Measurements from ENCODE around the gene TMIGD3.

The TMIGD3 gene

GRCh38 chr1:111475701-111476100 is 27.7 kb downstream of the TMIGD3 start:
- H2AK5ac ChIP-seq (ENCODE audit: low read length, severe bottlenecking), result no peak overlapping the region
- no peak overlapping the region for H2BK15ac ChIP-seq (ENCODE audit: low read depth, poor library complexity, severe bottlenecking)
- 83% methylated on average over 5 of the region's 5 CpGs for WGBS
- peaks cover 0 to 11% of the 10 kb centered on the region in 2 experiments for H3K36me3 ChIP-seq (ENCODE audit: control insufficient read depth in 1 of 2, insufficient read depth in 2 of 2, low read depth in 1 of 2, low read length in 2 of 2)
- no peak overlapping the region for H2BK12ac ChIP-seq (ENCODE audit: low read length in 2 of 2)
- no peaks in the 10 kb centered on the region for H3K27me3 ChIP-seq (ENCODE audit: control insufficient read depth in 1 of 2, insufficient read depth in 1 of 2, low read length in 2 of 2)
- no peaks in the 10 kb centered on the region for H3K4me1 ChIP-seq (ENCODE audit: control insufficient read depth, insufficient read depth, low read depth, low read length)
- no peak overlapping the region for H2BK120ac ChIP-seq (ENCODE audit: low read depth, low read length)
- H2BK5ac ChIP-seq (ENCODE audit: low read depth, low read length, poor library complexity, severe bottlenecking), result no peak overlapping the region
- DNase-seq, result no peak
- no peak overlapping the region for H2AFZ ChIP-seq (ENCODE audit: low read depth, low read length)
- no peak overlapping the region for H3K18ac ChIP-seq (ENCODE audit: low read depth in 1 of 2, low read length in 2 of 2)
- H3K9ac ChIP-seq (ENCODE audit: low read length), result no peak overlapping the region
- H4K91ac ChIP-seq (ENCODE audit: low read length), result no peak overlapping the region
- no peak overlapping the region for H4K8ac ChIP-seq (ENCODE audit: low read length)
- H3K9me3 ChIP-seq (ENCODE audit: control insufficient read depth, low read length), result no peaks in the 10 kb centered on the region
- no peak overlapping the region for H3K27ac ChIP-seq (ENCODE audit: low read length, poor library complexity, severe bottlenecking)
- H3K23ac ChIP-seq (ENCODE audit: low read length in 2 of 2), result no peak overlapping the region
- H3K4me2 ChIP-seq (ENCODE audit: low read length, poor library complexity, severe bottlenecking), result no peak overlapping the region
- no peak overlapping the region for H3K14ac ChIP-seq (ENCODE audit: low read length in 2 of 2)
- H3K4ac ChIP-seq (ENCODE audit: low read depth in 1 of 2, low read length in 2 of 2), result no peak overlapping the region
- H3K4me3 ChIP-seq (ENCODE audit: insufficient read depth in 1 of 2, low read depth in 1 of 2, low read length in 2 of 2), result no peak overlapping the region
- no peaks in the 10 kb centered on the region for H3K79me1 ChIP-seq (replicated peaks; ENCODE audit: low read length, poor library complexity, severe bottlenecking)

- no peak overlapping the region for H3K4me2 ChIP-seq (ENCODE audit: low read length, poor library complexity, severe bottlenecking)
- H3K4ac ChIP-seq (ENCODE audit: low read depth in 1 of 2, low read length in 2 of 2), result no peak overlapping the region
- no peak overlapping the region for H3K18ac ChIP-seq (ENCODE audit: low read depth in 1 of 2, low read length in 2 of 2)
- H2BK120ac ChIP-seq (ENCODE audit: low read depth, low read length), result no peak overlapping the region
- no peak overlapping the region for H2AK5ac ChIP-seq (ENCODE audit: low read length, severe bottlenecking)
- 96% methylated on average over 3 of the region's 4 CpGs for WGBS
- H3K9ac ChIP-seq (ENCODE audit: low read length), result no peak overlapping the region
- H2BK15ac ChIP-seq (ENCODE audit: low read depth, poor library complexity, severe bottlenecking), result no peak overlapping the region
- H3K23ac ChIP-seq (ENCODE audit: low read length in 2 of 2), result no peak overlapping the region
- no peak overlapping the region for H4K91ac ChIP-seq (ENCODE audit: low read length)
- no peaks in the 10 kb centered on the region for H3K27me3 ChIP-seq (ENCODE audit: control insufficient read depth in 1 of 2, insufficient read depth in 1 of 2, low read length in 2 of 2)
- no peaks in the 10 kb centered on the region for H3K4me1 ChIP-seq (ENCODE audit: control insufficient read depth, insufficient read depth, low read depth, low read length)
- no peak overlapping the region for H4K8ac ChIP-seq (ENCODE audit: low read length)
- no peaks in the 10 kb centered on the region for H3K79me1 ChIP-seq (replicated peaks; ENCODE audit: low read length, poor library complexity, severe bottlenecking)
- no peak for DNase-seq
- no peak overlapping the region for H3K27ac ChIP-seq (ENCODE audit: low read length, poor library complexity, severe bottlenecking)
- no peak overlapping the region for H3K4me3 ChIP-seq (ENCODE audit: insufficient read depth in 1 of 2, low read depth in 1 of 2, low read length in 2 of 2)
- H2BK5ac ChIP-seq (ENCODE audit: low read depth, low read length, poor library complexity, severe bottlenecking), result no peak overlapping the region
- H2AFZ ChIP-seq (ENCODE audit: low read depth, low read length), result no peak overlapping the region
- H2BK12ac ChIP-seq (ENCODE audit: low read length in 2 of 2), result no peak overlapping the region
- H3K9me3 ChIP-seq (ENCODE audit: control insufficient read depth, low read length), result no peaks in the 10 kb centered on the region
- H3K14ac ChIP-seq (ENCODE audit: low read length in 2 of 2), result no peak overlapping the region
- peaks cover 0 to 23% of the 10 kb centered on the region in 2 experiments for H3K36me3 ChIP-seq (ENCODE audit: control insufficient read depth in 1 of 2, insufficient read depth in 2 of 2, low read depth in 1 of 2, low read length in 2 of 2)
Observed at GRCh38 chr1:111474521-111474920, 28.9 kb downstream of the TMIGD3 start.

- no peak overlapping the region for H3K18ac ChIP-seq (ENCODE audit: low read depth in 1 of 2, low read length in 2 of 2)
- H4K91ac ChIP-seq (ENCODE audit: low read length), result no peak overlapping the region
- H3K14ac ChIP-seq (ENCODE audit: low read length in 2 of 2), result no peak overlapping the region
- no peak overlapping the region for H3K4ac ChIP-seq (ENCODE audit: low read depth in 1 of 2, low read length in 2 of 2)
- peaks cover 0 to 27% of the 10 kb centered on the region in 2 experiments for H3K36me3 ChIP-seq (ENCODE audit: control insufficient read depth in 1 of 2, insufficient read depth in 2 of 2, low read depth in 1 of 2, low read length in 2 of 2)
- H3K27ac ChIP-seq (ENCODE audit: low read length, poor library complexity, severe bottlenecking), result no peak overlapping the region
- 97% methylated on average over 5 of the region's 5 CpGs for WGBS
- no peak overlapping the region for H3K4me2 ChIP-seq (ENCODE audit: low read length, poor library complexity, severe bottlenecking)
- no peak overlapping the region for H2AK5ac ChIP-seq (ENCODE audit: low read length, severe bottlenecking)
- no peaks in the 10 kb centered on the region for H3K9me3 ChIP-seq (ENCODE audit: control insufficient read depth, low read length)
- H2BK5ac ChIP-seq (ENCODE audit: low read depth, low read length, poor library complexity, severe bottlenecking), result no peak overlapping the region
- no peak overlapping the region for H3K23ac ChIP-seq (ENCODE audit: low read length in 2 of 2)
- H3K27me3 ChIP-seq (ENCODE audit: control insufficient read depth in 1 of 2, insufficient read depth in 1 of 2, low read length in 2 of 2), result no peaks in the 10 kb centered on the region
- no peak overlapping the region for H4K8ac ChIP-seq (ENCODE audit: low read length)
- H2BK12ac ChIP-seq (ENCODE audit: low read length in 2 of 2), result no peak overlapping the region
- no peaks in the 10 kb centered on the region for H3K79me1 ChIP-seq (replicated peaks; ENCODE audit: low read length, poor library complexity, severe bottlenecking)
- no peak overlapping the region for H2BK120ac ChIP-seq (ENCODE audit: low read depth, low read length)
- no peak overlapping the region for H2BK15ac ChIP-seq (ENCODE audit: low read depth, poor library complexity, severe bottlenecking)
- no peak overlapping the region for H2AFZ ChIP-seq (ENCODE audit: low read depth, low read length)
- H3K4me1 ChIP-seq (ENCODE audit: control insufficient read depth, insufficient read depth, low read depth, low read length), result no peaks in the 10 kb centered on the region
- H3K9ac ChIP-seq (ENCODE audit: low read length), result no peak overlapping the region
- no peak for DNase-seq
- no peak overlapping the region for H3K4me3 ChIP-seq (ENCODE audit: insufficient read depth in 1 of 2, low read depth in 1 of 2, low read length in 2 of 2)
Observed at GRCh38 chr1:111474106-111474505, 29.3 kb downstream of the TMIGD3 start.

GRCh38 chr1:111471538-111471937 is 31.9 kb downstream of the TMIGD3 start:
- Histone ChIP-seq H3K23ac (ENCODE audit: low read length in 2 of 2) (no peak overlapping the region), H2BK5ac (ENCODE audit: low read depth, low read length, poor library complexity, severe bottlenecking) (no peak overlapping the region), H2BK15ac (ENCODE audit: low read depth, poor library complexity, severe bottlenecking) (no peak overlapping the region), H3K36me3 (ENCODE audit: control insufficient read depth in 1 of 2, insufficient read depth in 2 of 2, low read depth in 1 of 2, low read length in 2 of 2) (peaks cover 0 to 44% of the 10 kb centered on the region in 2 experiments), H3K4me3 (ENCODE audit: insufficient read depth in 1 of 2, low read depth in 1 of 2, low read length in 2 of 2) (no peak overlapping the region), H3K9ac (ENCODE audit: low read length) (no peak overlapping the region), H2BK120ac (ENCODE audit: low read depth, low read length) (no peak overlapping the region), H3K18ac (ENCODE audit: low read depth in 1 of 2, low read length in 2 of 2) (no peak overlapping the region), H3K4me1 (ENCODE audit: control insufficient read depth, insufficient read depth, low read depth, low read length) (no peaks in the 10 kb centered on the region), H3K27me3 (ENCODE audit: control insufficient read depth in 1 of 2, insufficient read depth in 1 of 2, low read length in 2 of 2) (no peaks in the 10 kb centered on the region), H4K91ac (ENCODE audit: low read length) (no peak overlapping the region), H3K4ac (ENCODE audit: low read depth in 1 of 2, low read length in 2 of 2) (no peak overlapping the region), H3K79me1 (replicated peaks; ENCODE audit: low read length, poor library complexity, severe bottlenecking) (no peaks in the 10 kb centered on the region), H3K27ac (ENCODE audit: low read length, poor library complexity, severe bottlenecking) (no peak overlapping the region), H2BK12ac (ENCODE audit: low read length in 2 of 2) (no peak overlapping the region), H4K8ac (ENCODE audit: low read length) (no peak overlapping the region), H3K14ac (ENCODE audit: low read length in 2 of 2) (no peak overlapping the region), H2AK5ac (ENCODE audit: low read length, severe bottlenecking) (no peak overlapping the region), H2AFZ (ENCODE audit: low read depth, low read length) (no peak overlapping the region), H3K9me3 (ENCODE audit: control insufficient read depth, low read length) (no peaks in the 10 kb centered on the region), H3K4me2 (ENCODE audit: low read length, poor library complexity, severe bottlenecking) (no peak overlapping the region)
- DNase-seq, result no peak
- WGBS, result 100% methylated on average over 1 of the region's 3 CpGs

Measured in mesenchymal stem cell (in vitro differentiated cells and primary cell).